Measurements from ENCODE around the gene PALM3.

PALM3 gene

GRCh38 chr19:14102102-14102696 is 40.3 kb upstream of the PALM3 start:
- H3K4me3 ChIP-seq, result no peak overlapping the region
- H3K27ac ChIP-seq, result no peak overlapping the region

GRCh38 chr19:14101003-14101545 is 39.2 kb upstream of the PALM3 start:
- Histone ChIP-seq H3K9me3 (ENCODE audit: low read depth, low read length) (no peaks in the 10 kb centered on the region), H3K36me3 (ENCODE audit: insufficient read depth, low read length) (peaks cover 4% of the 10 kb centered on the region; the same call in 1 of the 2 replicates), H3K9ac (ENCODE audit: insufficient read length) (no peak overlapping the region), H3K27ac (no peak overlapping the region), H3K4me3 (no peak overlapping the region)
- TF ChIP-seq EZH2 (IDR thresholded peaks at IDR 0.05), result no peak
- TF ChIP-seq FOXP2 (optimal IDR thresholded peaks at IDR 0.05; ENCODE audit: control extremely low read depth, extremely low read length, insufficient read depth), result no peak
- no peak for TF ChIP-seq POLR2AphosphoS5 (IDR thresholded peaks at IDR 0.05; ENCODE audit: borderline replicate concordance, low read depth, low read length)
- DNase-seq (ENCODE audit: low read depth, low spot score), result no peak

More at GRCh38 chr19:14102102-14102696, 40.3 kb upstream of the PALM3 start:
- Histone ChIP-seq H3K9ac (ENCODE audit: insufficient read length) (no peak overlapping the region), H3K36me3 (ENCODE audit: insufficient read depth, low read length) (peaks cover 4% of the 10 kb centered on the region; the same call in 1 of the 2 replicates), H3K9me3 (ENCODE audit: low read depth, low read length) (no peaks in the 10 kb centered on the region)
- TF ChIP-seq EZH2 (IDR thresholded peaks at IDR 0.05) (no peak), POLR2AphosphoS5 (IDR thresholded peaks at IDR 0.05; ENCODE audit: borderline replicate concordance, low read depth, low read length) (no peak), FOXP2 (optimal IDR thresholded peaks at IDR 0.05; ENCODE audit: control extremely low read depth, extremely low read length, insufficient read depth) (no peak)
- DNase-seq (ENCODE audit: low read depth, low spot score), result no peak

- TF ChIP-seq FOXP2 (optimal IDR thresholded peaks at IDR 0.05; ENCODE audit: control extremely low read depth, extremely low read length, insufficient read depth) (no peak), POLR2AphosphoS5 (IDR thresholded peaks at IDR 0.05; ENCODE audit: borderline replicate concordance, low read depth, low read length) (no peak), EZH2 (IDR thresholded peaks at IDR 0.05) (no peak)
- Histone ChIP-seq H3K9me3 (ENCODE audit: low read depth, low read length) (0 out of 2 replicates have a peak, but pooled peaks cover 5% of the 10 kb centered on the region), H3K4me3 (no peak overlapping the region), H3K36me3 (ENCODE audit: insufficient read depth, low read length) (peaks cover 6% of the 10 kb centered on the region; the same call in 1 of the 2 replicates), H3K27ac (no peak overlapping the region), H3K9ac (ENCODE audit: insufficient read length) (no peak overlapping the region)
- no peak for DNase-seq (ENCODE audit: low read depth, low spot score)
Observed at GRCh38 chr19:14097532-14098151, 35.8 kb upstream of the PALM3 start.

- Histone ChIP-seq H3K36me3 (ENCODE audit: insufficient read depth, low read length) (peaks cover 2% of the 10 kb centered on the region; the same call in 1 of the 2 replicates), H3K9me3 (ENCODE audit: low read depth, low read length) (0 out of 2 replicates have a peak, but pooled peaks cover 5% of the 10 kb centered on the region), H3K4me3 (no peak overlapping the region), H3K9ac (ENCODE audit: insufficient read length) (no peak overlapping the region), H3K27ac (no peak overlapping the region)
- TF ChIP-seq POLR2AphosphoS5 (IDR thresholded peaks at IDR 0.05; ENCODE audit: borderline replicate concordance, low read depth, low read length) (no peak), FOXP2 (optimal IDR thresholded peaks at IDR 0.05; ENCODE audit: control extremely low read depth, extremely low read length, insufficient read depth) (no peak), EZH2 (IDR thresholded peaks at IDR 0.05) (no peak)
- DNase-seq (ENCODE audit: low read depth, low spot score), result no peak
Observed at GRCh38 chr19:14096272-14096992, 34.6 kb upstream of the PALM3 start.

GRCh38 chr19:14094854-14095253 is 33.0 kb upstream of the PALM3 start:
- Histone ChIP-seq H3K36me3 (ENCODE audit: insufficient read depth, low read length) (0 out of 2 replicates have a peak, but pooled peaks cover 2% of the 10 kb centered on the region), H3K27ac (no peak overlapping the region), H3K4me3 (no peak overlapping the region), H3K9ac (ENCODE audit: insufficient read length) (no peak overlapping the region), H3K9me3 (ENCODE audit: low read depth, low read length) (0 out of 2 replicates have a peak, but pooled peaks cover 5% of the 10 kb centered on the region)
- DNase-seq (ENCODE audit: low read depth, low spot score), result no peak
- TF ChIP-seq EZH2 (IDR thresholded peaks at IDR 0.05) (no peak), POLR2AphosphoS5 (IDR thresholded peaks at IDR 0.05; ENCODE audit: borderline replicate concordance, low read depth, low read length) (no peak), FOXP2 (optimal IDR thresholded peaks at IDR 0.05; ENCODE audit: control extremely low read depth, extremely low read length, insufficient read depth) (no peak)

GRCh38 chr19:14093117-14093823 is 31.4 kb upstream of the PALM3 start:
- H3K9ac ChIP-seq (ENCODE audit: insufficient read length), result no peak overlapping the region
- H3K9me3 ChIP-seq (ENCODE audit: low read depth, low read length), result 0 out of 2 replicates have a peak, but pooled peaks cover 5% of the 10 kb centered on the region
- no peak overlapping the region for H3K27ac ChIP-seq
- TF ChIP-seq POLR2AphosphoS5 (IDR thresholded peaks at IDR 0.05; ENCODE audit: borderline replicate concordance, low read depth, low read length) (no peak), FOXP2 (optimal IDR thresholded peaks at IDR 0.05; ENCODE audit: control extremely low read depth, extremely low read length, insufficient read depth) (no peak), EZH2 (IDR thresholded peaks at IDR 0.05) (no peak)
- no peak for DNase-seq (ENCODE audit: low read depth, low spot score)
- H3K4me3 ChIP-seq, result no peak overlapping the region
- peaks cover 13% of the 10 kb centered on the region for H3K36me3 ChIP-seq (ENCODE audit: insufficient read depth, low read length)

- peak overlapping the region; percentile 74 for H3K27ac ChIP-seq
- peak overlapping the region; percentile 69 for H3K9ac ChIP-seq (ENCODE audit: insufficient read length)
- peaks cover 22% of the 10 kb centered on the region for H3K36me3 ChIP-seq (ENCODE audit: insufficient read depth, low read length)
- no peak for DNase-seq (ENCODE audit: low read depth, low spot score)
- H3K4me3 ChIP-seq, result peak overlapping the region; percentile 82
- 0 out of 2 replicates have a peak, but pooled peaks cover 5% of the 10 kb centered on the region for H3K9me3 ChIP-seq (ENCODE audit: low read depth, low read length)
- TF ChIP-seq EZH2 (IDR thresholded peaks at IDR 0.05), result no peak
- TF ChIP-seq FOXP2 (optimal IDR thresholded peaks at IDR 0.05; ENCODE audit: control extremely low read depth, extremely low read length, insufficient read depth), result no peak
- no peak for TF ChIP-seq POLR2AphosphoS5 (IDR thresholded peaks at IDR 0.05; ENCODE audit: borderline replicate concordance, low read depth, low read length)
Observed at GRCh38 chr19:14091813-14092462, 30.1 kb upstream of the PALM3 start.
